Ovary (tissue), 9 donors: ENCODE results near the gene STX4. TPM values are rescaled to one million over a fixed set of nuclear protein-coding genes. Genes with fewer than 3 reads are reported as not detected.

Experiments used
- DNase-seq, 5 donors: peaks; one replicate each; pipeline ENCODE4 v3.0.0-alpha.2; 2019 to 2020
- H3K27ac ChIP-seq, 2 donors: fragments of 200-600 bp; one replicate each; pipeline versions ENCODE4 v1.5.1 to v1.8.0; 2019 to 2022
- H3K27me3 ChIP-seq: fragments of 200-600 bp; one replicate; pipeline ENCODE4 v1.8.0; 2022
- H3K36me3 ChIP-seq: fragments of 200-600 bp; sonication (generic); one replicate; pipeline ENCODE4 v1.5.1; 2019
- H3K4me1 ChIP-seq: one replicate; pipeline ENCODE4 v1.8.1; 2013; ENCODE audit warnings: mild to moderate bottlenecking, moderate library complexity; ENCODE audit not compliant: insufficient read depth
- H3K4me3 ChIP-seq: fragments of 200-600 bp; sonication (generic); one replicate; pipeline ENCODE4 v1.5.1; 2017
- H3K9me3 ChIP-seq, 2 donors: fragments of 200-600 bp in 1 of 2; sonication (generic) in 1 of 2; one replicate each; pipeline versions ENCODE4 v1.5.1 to v1.8.1; 2013 to 2019; ENCODE audit warnings: mild to moderate bottlenecking in 1 of 2, moderate library complexity in 1 of 2
- EP300 ChIP-seq: sonication (generic); formaldehyde crosslinking; IDR thresholded peaks from one replicate; pipeline ENCODE4 v1.6.1; 2017; ENCODE audit warnings: antibody characterized with exemption
- POLR2A ChIP-seq: fragments of 450-650 bp; IDR thresholded peaks from one replicate; pipeline ENCODE4 v1.6.1; 2017; ENCODE audit warnings: antibody characterized with exemption, mild to moderate bottlenecking, moderate library complexity
- WGBS, 3 donors: extraction: QIAGEN DNeasy Blood & Tissue Kit in 1 of 3; methylation state at CpG; one replicate each; pipeline versions ENCODE4 v1.1.5 to v1.1.7; 2013 to 2017; 5-methylcytosine and 5-hydroxymethylcytosine counted together
- intact Hi-C, 4 donors: fragments of 100-400 bp; cut with DNase I; formaldehyde crosslinking; loops; one replicate each; pipeline versions ENCODE4 v1.11.0 to v1.15.1; 2022 to 2023
- polyA plus RNA-seq, 2 donors: library from polyadenylated mRNA; stranded (reverse); fragments of 200-250 nt in 1 of 2; fragments of 350-450 nt in 1 of 2; fragmentation: Illumina TruSeq in 1 of 2; extraction: RNeasy Lipid Tissue Mini Kit (QIAGEN cat#74804) in 1 of 2; gene quantifications; one replicate each; pipeline ENCODE4 v1.2.3, GENCODE V29; 2013 to 2014
- total RNA-seq, 7 donors: library from RNA; depleted of rRNA in 2 of 7; stranded (reverse); fragments of >200 nt in 2 of 7; fragmentation: NEBNext Ultra II Directional in 3 of 7; extraction: Animal tissue kit (Norgen Biotek cat#: 25700) in 3 of 7; gene quantifications; one replicate each; pipeline versions ENCODE4 v1.1.0 to v1.2.4, GENCODE V29; 2016 to 2023
- TF ChIP-seq, protein P1 (sequence below), 3 donors: fragments of 450-650 bp in 2 of 3; fragments of 200-600 bp in 1 of 3; IDR thresholded peaks; one replicate each; pipeline versions ENCODE4 v1.5.1 to v1.8.0; 2016 to 2022; ENCODE audit warnings: antibody characterized with exemption in 3 of 3, mild to moderate bottlenecking in 1 of 3
- donor health status: DM: no; HTN: no; CAD: no; lungs with moderate emphysema.
- donor health status: DM: no; HTN: no; CAD: no.
- donor health status: Bipolar disorder and iron deficiency.
- donor health status: DM: yes; HTN: yes; CAD: no.
- donor health status: DM: no; HTN: no; CAD: no.
- donor health status: DM: yes; HTN: yes; CAD: no.

Gene STX4
- total and polyA plus RNA-seq, 9 donors: 26.2 to 73.8 (median 53.8) TPM

DNA sequence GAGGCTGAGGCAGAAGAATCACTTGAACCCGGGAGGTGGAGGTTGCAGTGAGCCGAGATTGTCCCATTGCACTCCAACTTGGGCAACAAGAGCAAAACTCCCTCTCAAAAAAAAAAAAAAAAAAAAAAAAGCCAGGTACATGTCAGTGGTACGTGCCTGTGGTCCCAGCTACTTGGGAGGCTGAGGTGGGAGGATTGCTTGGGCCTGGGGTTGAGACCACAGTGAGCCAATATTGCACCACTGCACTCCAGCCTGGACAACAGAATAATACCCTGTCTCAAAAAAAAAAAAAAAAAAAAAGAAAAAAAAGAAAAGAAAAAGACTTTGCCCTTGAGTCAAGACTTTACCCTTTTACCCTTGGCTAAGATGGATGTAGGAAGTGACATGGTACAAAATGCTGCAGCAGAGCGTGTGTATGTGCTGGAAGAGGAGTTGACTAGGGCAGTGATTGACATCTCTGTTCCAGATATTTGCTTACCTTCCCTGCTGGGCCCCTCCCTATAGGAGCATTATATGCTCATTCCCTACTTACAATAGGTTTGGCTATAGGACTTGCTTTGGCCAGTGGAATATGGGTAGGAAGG is 10.6 kb downstream of the STX4 start:
- 86 to 94% (median 88%) methylated on average over 4 of the region's 4 CpGs for WGBS, 3 donors
- intact Hi-C loops: loop anchor here in 1 of 4 donors (10.0 kb wide), 1 partner anchor 59 kb away; the partner anchor contains the start of gene HSD3B7
- Histone ChIP-seq H3K4me1 (no peaks in the 10 kb centered on the region), H3K27me3 (no peaks in the 10 kb centered on the region), H3K27ac (no peak overlapping the region), H3K9me3 (no peaks in the 10 kb centered on the region), H3K4me3 (no peak overlapping the region), H3K36me3 (no peaks in the 10 kb centered on the region)
- no peak for TF ChIP-seq POLR2A
- TF ChIP-seq, protein P1, sequence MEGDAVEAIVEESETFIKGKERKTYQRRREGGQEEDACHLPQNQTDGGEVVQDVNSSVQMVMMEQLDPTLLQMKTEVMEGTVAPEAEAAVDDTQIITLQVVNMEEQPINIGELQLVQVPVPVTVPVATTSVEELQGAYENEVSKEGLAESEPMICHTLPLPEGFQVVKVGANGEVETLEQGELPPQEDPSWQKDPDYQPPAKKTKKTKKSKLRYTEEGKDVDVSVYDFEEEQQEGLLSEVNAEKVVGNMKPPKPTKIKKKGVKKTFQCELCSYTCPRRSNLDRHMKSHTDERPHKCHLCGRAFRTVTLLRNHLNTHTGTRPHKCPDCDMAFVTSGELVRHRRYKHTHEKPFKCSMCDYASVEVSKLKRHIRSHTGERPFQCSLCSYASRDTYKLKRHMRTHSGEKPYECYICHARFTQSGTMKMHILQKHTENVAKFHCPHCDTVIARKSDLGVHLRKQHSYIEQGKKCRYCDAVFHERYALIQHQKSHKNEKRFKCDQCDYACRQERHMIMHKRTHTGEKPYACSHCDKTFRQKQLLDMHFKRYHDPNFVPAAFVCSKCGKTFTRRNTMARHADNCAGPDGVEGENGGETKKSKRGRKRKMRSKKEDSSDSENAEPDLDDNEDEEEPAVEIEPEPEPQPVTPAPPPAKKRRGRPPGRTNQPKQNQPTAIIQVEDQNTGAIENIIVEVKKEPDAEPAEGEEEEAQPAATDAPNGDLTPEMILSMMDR (IDR thresholded peaks at IDR 0.05): no peak
- no peak for TF ChIP-seq EP300
- no peak for DNase-seq

DNA sequence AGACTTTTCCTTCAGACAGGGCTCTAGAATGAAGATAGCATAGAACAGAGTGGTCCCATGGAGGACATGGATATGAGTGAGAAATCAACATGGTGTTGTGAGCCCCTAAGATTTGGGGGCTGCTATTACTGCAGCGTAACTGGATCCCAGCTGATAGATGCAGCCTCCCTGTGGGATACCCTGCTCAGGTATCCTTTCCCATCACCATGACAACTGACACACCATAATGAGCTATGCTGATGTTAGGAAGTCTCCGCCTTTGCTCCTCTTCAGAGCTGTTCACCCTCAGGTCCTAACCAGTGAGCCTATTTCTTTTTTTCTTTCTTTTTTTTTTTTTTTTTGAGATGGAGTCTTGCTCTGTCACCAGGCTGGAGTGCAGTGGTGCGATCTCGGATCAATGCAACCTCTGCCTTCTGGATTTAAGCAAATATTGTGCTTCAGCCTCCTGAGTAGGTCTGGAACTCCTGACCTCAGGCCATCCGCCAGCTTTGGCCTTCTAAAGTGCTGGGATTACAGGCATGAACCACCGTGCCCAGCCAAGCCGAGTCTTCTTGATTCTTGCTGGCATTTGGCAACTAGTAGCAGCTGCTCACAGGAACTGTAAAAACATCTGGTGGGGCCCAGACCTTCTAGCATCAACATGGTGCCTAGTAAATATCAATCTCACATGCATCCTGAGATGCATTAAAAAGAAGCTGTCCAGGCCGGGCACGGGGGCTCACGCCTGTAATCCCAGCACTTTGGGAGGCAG is 17.1 kb downstream of the STX4 start:
- no peaks in the 10 kb centered on the region for H3K9me3 ChIP-seq
- H3K27me3 ChIP-seq: no peaks in the 10 kb centered on the region
- TF ChIP-seq EP300 (no peak), POLR2A (no peak)
- TF ChIP-seq, protein P1 (IDR thresholded peaks at IDR 0.05): no peak
- no peak overlapping the region for H3K4me3 ChIP-seq
- WGBS, 3 donors: 74 to 81% (median 80%) methylated on average over 10 of the region's 10 CpGs
- no peak for DNase-seq
- no peak overlapping the region for H3K27ac ChIP-seq
- intact Hi-C loops: no loop called here
- no peaks in the 10 kb centered on the region for H3K36me3 ChIP-seq
- no peaks in the 10 kb centered on the region for H3K4me1 ChIP-seq

DNA sequence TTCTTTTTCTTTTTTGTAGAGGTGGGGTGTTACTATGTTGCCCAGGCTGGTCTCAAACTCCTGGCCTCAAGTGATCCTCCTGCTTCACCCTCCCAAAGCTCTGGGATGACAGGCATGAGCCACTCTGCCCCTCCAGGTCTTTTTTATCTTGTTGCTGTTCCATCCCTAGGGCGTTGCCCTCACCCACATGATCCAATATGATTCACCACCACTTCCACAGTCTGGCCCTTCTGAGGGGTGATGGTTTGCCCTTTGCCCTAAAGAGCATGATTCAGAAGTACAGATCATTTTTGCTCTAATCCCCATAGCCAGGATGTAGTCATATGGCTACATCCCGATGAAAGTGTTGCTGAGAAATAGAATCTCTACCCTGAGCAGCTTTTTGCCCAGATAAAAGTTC is 18.8 kb downstream of the STX4 start:
- Histone ChIP-seq H3K9me3 (no peaks in the 10 kb centered on the region), H3K4me1 (no peaks in the 10 kb centered on the region), H3K4me3 (no peak overlapping the region), H3K27ac (no peak overlapping the region), H3K36me3 (no peaks in the 10 kb centered on the region), H3K27me3 (no peaks in the 10 kb centered on the region)
- WGBS, 3 donors: 18 to 42% (median 34%) methylated on average over 2 of the region's 2 CpGs
- intact Hi-C loops: no loop called here
- no peak for DNase-seq
- TF ChIP-seq POLR2A: no peak
- TF ChIP-seq EP300: no peak
- TF ChIP-seq, protein P1 (IDR thresholded peaks at IDR 0.05): no peak

DNA sequence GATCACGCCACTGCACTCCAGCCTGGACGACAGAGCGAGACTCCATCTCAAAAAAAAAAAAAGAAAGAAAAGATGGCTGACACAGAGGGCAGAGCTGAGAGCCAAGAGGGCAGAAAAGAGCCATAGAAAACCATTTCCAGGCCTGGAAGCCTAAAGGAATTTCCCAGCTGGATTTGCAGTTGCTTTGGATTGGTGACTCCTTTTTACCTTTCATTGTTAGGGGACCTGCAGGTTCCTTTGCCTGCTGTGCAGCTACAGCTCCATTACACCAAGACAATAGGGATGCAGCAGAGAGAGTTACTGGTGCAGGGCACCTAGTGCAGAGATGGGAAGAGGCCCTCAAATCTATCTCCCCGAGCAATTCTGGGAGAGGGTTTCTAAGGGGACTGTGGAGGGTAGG is 22.3 kb downstream of the STX4 start:
- DNase-seq: no peak
- 84 to 87% (median 85%) methylated on average over 4 of the region's 4 CpGs for WGBS, 3 donors

More for the DNA sequence above, 22.3 kb downstream of the STX4 start:
- intact Hi-C loops: no loop called here
- no peak overlapping the region for H3K27ac ChIP-seq
- no peaks in the 10 kb centered on the region for H3K4me1 ChIP-seq
- no peaks in the 10 kb centered on the region for H3K27me3 ChIP-seq
- no peak for TF ChIP-seq EP300
- TF ChIP-seq, protein P1 (IDR thresholded peaks at IDR 0.05): no peak
- no peak for TF ChIP-seq POLR2A
- H3K9me3 ChIP-seq: no peaks in the 10 kb centered on the region
- H3K36me3 ChIP-seq: no peaks in the 10 kb centered on the region
- H3K4me3 ChIP-seq: no peak overlapping the region
